ENCODE results near the gene KLHL12.

KLHL12 gene

DNA sequence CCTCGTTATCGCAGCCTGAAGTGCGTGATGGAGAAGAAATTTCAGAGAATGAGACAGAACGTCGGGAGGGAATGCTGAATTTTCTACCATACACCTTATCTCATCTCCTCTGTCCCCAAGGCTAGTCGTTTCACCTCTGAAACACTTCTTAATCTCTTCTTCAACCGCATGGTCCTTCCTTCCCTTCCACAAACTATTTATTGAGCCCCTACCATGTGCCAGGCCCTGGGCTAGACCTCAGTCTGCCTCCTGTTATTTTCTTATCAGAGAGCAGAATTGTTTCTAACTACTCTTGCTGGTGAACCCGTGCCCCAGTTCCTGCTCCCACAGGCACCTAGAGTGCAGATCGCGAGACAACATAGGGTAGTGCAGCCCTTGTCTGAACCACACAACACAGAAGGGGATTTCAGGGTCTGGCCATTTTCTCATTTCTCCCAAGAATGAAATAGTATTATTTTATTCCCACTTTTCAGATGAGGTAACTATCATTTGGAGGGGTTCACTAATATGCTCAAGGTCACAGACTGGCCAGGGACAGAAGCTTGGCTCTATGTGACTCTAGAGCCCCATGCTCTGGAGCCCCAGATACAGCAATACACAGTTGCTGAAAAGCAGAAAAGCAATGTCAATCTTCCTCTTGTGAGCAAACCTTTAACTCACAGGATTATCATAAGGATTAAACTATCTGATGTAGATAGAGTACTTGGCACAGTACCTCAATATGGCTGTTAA, 31.7 kb upstream of the KLHL12 start:
- peak overlapping the region; percentile 63 for H3K4me3 ChIP-seq (ENCODE audit: low read depth, low read length)
- TF ChIP-seq, protein P1, sequence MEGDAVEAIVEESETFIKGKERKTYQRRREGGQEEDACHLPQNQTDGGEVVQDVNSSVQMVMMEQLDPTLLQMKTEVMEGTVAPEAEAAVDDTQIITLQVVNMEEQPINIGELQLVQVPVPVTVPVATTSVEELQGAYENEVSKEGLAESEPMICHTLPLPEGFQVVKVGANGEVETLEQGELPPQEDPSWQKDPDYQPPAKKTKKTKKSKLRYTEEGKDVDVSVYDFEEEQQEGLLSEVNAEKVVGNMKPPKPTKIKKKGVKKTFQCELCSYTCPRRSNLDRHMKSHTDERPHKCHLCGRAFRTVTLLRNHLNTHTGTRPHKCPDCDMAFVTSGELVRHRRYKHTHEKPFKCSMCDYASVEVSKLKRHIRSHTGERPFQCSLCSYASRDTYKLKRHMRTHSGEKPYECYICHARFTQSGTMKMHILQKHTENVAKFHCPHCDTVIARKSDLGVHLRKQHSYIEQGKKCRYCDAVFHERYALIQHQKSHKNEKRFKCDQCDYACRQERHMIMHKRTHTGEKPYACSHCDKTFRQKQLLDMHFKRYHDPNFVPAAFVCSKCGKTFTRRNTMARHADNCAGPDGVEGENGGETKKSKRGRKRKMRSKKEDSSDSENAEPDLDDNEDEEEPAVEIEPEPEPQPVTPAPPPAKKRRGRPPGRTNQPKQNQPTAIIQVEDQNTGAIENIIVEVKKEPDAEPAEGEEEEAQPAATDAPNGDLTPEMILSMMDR (IDR thresholded peaks at IDR 0.05; ENCODE audit: borderline replicate concordance, insufficient read depth, low read depth, low read length), result no peak

DNA sequence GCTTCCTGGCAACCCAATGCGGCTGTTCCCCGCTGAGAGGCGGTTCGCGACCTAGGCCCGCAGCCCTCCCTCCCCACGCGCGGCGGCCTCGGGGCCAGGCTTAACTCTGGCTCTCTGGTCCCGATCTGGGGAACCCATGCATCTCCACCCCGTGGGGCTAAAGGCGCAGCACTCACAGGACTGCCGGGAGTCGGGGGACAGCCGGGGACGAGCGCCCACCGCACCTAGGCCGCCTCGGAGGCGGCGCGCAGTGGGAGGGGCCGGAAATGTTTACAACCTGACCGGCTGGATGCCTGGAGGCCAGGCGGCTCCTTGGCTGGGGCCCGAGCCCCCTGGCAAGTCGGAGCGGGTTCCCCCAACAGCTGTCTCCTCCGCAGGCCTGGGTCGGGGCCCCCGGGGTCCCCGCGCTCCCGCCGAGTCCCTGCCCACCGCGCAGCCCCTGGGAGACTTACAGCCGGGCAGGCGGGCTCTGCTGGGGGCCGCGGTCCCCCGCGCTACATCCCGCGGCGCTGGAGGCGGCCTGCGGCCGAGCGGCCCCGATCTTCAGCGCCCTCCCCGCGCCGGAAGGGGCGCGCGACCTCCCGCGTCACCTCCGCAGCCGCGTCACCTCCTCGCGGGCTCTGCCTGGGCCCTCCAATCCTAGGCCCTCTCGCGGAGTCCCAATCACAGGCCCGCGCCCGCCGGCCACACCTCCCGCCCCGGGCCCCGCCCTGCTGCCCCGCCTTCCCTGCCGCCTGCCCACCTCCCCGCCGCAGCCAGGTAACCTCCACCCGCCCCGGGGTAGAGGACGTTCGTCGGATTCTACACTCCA, 30.9 kb upstream of the KLHL12 start, which contains the start of gene ADIPOR1:
Gene ADIPOR1, minus strand, starts transcription at position 580 of the 811 bp plus-strand sequence. CDS start 7,242 bp downstream, outside the sequence.
- peak within 1 kb of the TSS; percentile 96 for H3K4me3 ChIP-seq (ENCODE audit: low read depth, low read length)
- TF ChIP-seq, protein P1 (IDR thresholded peaks at IDR 0.05; ENCODE audit: borderline replicate concordance, insufficient read depth, low read depth, low read length), result no peak

DNA sequence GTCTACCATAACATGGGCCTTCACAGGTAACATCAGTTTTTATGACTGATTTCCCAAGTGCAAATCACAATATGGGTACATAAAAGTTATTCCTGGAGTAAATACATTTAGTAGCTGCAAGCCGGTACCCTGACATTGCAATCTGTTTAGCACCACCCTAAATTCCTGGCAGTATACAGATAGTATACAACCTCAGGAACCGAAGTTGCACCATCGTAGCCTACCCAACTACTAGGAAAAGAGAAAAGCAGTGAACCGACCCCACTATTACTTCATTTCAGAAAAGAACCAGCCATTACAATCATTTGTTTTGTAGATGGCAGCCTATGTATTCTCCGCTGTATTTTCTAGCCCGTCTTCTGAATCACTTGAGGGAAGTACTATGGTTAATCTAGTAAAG, 29.9 kb upstream of the KLHL12 start:
- no peak overlapping the region for H3K4me3 ChIP-seq (ENCODE audit: low read depth, low read length)
- TF ChIP-seq, protein P1 (IDR thresholded peaks at IDR 0.05; ENCODE audit: borderline replicate concordance, insufficient read depth, low read depth, low read length), result no peak

DNA sequence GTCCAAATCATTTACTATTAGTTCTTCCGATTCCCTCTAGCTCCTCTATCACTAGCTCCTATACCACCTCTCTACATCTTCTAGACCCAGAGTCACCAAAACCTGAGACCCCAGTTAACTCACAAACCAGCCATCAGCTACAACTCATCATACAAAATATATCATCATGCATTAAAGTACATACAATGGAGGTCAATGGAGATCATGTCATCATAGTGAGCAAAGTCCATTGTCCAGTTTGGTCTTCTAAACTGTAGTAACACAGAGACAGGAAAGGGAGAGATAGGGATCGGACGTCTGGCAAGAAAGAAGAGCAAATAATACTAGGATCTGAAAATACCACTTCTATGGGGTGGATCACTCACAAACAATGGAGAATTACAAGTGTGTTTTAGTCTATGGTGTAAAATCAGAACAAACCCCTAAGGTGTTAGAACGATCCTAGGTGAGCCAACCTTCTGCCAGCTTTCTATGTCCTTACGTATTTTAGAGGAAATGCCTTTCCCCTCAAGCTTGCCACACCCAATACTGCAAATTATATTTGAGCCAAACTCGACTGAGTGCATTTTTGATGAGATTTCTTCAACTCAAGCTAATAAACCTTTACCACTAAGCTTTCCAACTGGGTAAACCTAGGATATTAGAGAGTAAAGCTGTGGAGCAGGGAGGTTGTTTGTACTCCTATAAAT, 27.2 kb upstream of the KLHL12 start:
- TF ChIP-seq, protein P1 (IDR thresholded peaks at IDR 0.05; ENCODE audit: borderline replicate concordance, insufficient read depth, low read depth, low read length), result no peak
- H3K4me3 ChIP-seq (ENCODE audit: low read depth, low read length), result no peak overlapping the region

DNA sequence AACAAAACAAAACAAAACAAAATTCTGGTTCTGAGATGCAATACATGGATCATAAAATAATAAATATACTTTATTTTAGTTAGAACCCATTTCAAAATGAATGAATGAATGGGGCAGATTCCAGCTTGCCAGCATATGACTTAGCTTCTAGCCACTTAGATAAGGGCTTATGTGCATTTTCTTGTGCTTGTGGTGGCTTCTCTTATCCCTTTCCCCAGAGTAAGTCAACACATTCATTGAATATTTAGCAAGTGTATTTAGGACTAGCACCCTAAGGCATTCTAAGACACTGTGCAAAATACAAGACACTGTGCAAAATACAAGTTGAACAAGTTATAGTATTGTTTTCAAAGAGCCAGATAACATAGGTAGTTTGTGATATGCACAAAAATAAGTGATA, 26.4 kb upstream of the KLHL12 start:
- TF ChIP-seq, protein P1 (IDR thresholded peaks at IDR 0.05; ENCODE audit: borderline replicate concordance, insufficient read depth, low read depth, low read length), result no peak

DNA sequence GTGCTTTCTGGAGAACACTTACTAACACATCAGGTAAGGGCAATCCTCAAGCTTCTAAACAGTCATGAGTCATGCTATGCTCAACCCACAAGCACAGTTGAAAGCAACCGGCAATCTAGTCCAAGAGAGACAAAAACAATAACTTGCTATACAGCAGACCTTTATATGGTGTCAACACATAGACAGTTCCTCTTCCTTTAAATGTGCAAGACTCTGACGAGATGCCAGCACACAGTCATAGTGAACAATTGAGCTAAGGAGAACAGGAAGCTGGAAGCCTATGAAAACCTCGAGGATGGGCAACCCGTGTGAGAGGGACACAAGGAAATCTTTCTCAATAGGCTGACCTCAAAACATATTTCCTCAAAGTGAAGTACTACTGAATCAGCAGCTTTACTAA, 25.8 kb upstream of the KLHL12 start:
- TF ChIP-seq, protein P1 (IDR thresholded peaks at IDR 0.05; ENCODE audit: borderline replicate concordance, insufficient read depth, low read depth, low read length), result no peak
- no peak overlapping the region for H3K4me3 ChIP-seq (ENCODE audit: low read depth, low read length)

More for the DNA sequence above, 26.4 kb upstream of the KLHL12 start:
- H3K4me3 ChIP-seq (ENCODE audit: low read depth, low read length), result no peak overlapping the region
